GM19395 (cell line): ENCODE data around the gene CFAP43.

Source experiments
- ATAC-seq: cut with Tn5 transposase; IDR thresholded peaks from one replicate; pipeline ENCODE4 v1.9.1; 2021; ENCODE audit warnings: mild to moderate bottlenecking, moderate library complexity; ENCODE audit not compliant: unreplicated experiment

Gene CFAP43

GRCh38 chr10:104101902-104102301 is 130.3 kb downstream of the CFAP43 start:
- no peak for ATAC-seq

GRCh38 chr10:104100795-104101194 is 131.4 kb downstream of the CFAP43 start:
- ATAC-seq: no peak

GRCh38 chr10:104099941-104100340 is 132.2 kb downstream of the CFAP43 start:
- no peak for ATAC-seq

GRCh38 chr10:104099269-104099668 is 132.9 kb downstream of the CFAP43 start:
- no peak for ATAC-seq

DNA sequence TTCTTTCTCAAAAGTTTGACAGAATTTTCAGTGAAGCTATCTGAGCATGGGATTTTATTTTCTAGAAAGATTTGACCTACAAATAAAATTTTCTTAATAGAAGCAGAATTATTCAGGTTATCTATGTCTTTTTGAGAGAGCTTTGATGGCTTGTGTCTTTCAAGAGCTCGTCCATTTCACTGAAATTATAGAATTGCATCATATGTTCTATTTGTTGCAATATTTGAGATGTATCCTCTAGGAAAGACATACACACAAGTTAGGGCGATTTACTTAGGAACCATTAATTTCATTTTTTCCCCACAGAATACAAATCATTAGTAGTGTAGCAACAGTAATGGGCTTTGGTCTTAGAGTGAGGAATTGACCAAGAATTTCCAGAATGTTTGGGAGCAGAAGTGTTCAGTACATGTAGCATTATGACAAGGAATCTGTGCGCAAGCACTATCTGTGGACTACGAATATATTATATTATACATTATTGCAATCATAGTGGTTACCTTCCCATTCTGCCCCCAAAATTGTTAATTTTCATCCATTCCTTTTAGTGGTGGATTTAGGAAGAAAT is 133.7 kb downstream of the CFAP43 start:
- no peak for ATAC-seq

DNA sequence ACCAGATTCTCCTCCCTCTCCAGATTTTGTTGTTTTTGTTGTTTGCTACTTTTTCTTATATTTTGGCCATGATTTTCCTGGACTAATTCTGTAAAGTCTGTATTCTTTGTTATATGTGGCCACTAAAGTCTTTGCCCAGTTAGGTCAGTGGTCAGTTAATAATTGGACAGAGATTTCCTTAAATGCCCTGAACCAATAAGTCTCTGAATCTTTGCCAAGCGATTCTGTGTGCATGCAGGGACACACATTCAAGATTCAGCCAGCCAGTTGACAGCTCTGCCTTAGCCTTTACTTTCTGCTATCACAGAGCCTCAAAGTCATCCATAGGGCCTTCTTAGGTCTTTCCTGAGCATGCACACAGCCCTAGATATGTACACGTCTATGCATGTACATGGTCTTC is 135.5 kb downstream of the CFAP43 start:
- ATAC-seq: no peak

DNA sequence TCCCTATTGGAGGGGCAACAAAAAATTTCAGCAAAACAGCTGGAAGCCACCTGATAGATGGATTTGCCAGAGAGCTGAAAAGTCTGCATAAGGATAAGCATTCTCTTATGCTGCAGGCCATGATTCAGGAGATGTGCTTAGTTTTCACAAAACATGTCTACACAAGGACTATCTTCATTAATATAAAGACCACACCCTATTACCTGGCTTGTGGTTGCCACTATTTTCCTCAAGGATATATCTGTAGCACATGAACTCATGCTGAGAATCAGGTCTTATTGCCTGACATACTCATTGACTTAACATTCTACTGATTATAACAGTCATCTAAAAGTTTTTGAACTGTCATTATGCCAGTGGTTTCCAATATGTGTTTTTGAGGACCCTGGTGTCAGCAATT is 139.4 kb downstream of the CFAP43 start:
- no peak for ATAC-seq

- ATAC-seq: no peak
Measured at GRCh38 chr10:104090611-104091010, 141.6 kb downstream of the CFAP43 start.

DNA sequence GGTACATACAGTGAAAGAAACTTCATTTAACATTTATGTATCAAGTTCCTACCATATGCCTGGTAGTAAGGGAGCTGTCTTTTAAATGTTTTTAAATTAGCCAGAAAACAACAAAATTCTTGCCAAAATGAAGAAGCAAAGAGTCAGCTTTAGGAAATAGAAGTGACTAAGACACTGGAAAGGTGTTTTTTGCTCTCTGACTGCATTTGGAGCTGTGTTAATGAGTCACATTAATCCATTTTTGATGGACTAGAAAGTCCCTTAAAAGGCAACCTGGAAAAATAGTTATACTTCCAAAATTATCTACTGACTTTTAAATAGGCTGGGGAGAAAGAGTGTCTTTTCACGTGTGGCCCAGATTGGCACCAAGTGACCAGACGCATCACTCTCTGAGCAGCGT is 142.5 kb downstream of the CFAP43 start:
- no peak for ATAC-seq

GRCh38 chr10:104088239-104088638 is 143.9 kb downstream of the CFAP43 start:
- ATAC-seq: no peak

DNA sequence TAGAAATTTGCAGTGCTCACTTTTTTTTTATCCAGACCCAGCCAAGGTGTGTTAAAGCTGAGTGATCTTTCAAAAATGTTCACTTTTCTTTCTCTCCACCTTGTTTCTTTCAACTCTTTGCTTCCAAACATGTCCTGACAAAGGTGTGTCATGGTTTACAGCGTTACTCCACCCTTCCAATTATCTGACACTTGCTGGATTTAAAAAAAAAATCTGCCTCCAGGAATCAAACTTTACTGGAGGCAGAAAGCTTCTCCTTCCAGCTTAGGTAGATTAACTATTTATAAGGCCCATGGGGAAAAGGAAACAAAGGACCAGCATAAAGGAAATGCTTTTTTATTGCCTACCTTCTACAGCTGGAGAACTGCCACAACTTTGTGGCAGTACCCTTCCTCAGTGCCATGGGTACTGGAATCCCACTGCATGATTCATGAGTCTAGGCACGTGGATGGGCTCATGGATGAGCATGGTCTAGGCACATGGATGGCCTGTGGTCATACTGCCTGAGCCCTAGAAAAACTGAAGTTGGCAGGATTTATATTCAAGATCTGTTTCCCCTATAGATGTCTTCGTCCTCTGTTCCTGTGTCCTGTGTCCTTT is 146.3 kb downstream of the CFAP43 start, which contains the start of gene COL17A1:
Gene COL17A1 (minus strand): TSS at position 80 of the 600 bp plus-strand sequence. CDS start 5,207 bp downstream, outside the sequence.
- no peak for ATAC-seq

GRCh38 chr10:104084482-104085142 is 147.6 kb downstream of the CFAP43 start:
- no peak for ATAC-seq

DNA sequence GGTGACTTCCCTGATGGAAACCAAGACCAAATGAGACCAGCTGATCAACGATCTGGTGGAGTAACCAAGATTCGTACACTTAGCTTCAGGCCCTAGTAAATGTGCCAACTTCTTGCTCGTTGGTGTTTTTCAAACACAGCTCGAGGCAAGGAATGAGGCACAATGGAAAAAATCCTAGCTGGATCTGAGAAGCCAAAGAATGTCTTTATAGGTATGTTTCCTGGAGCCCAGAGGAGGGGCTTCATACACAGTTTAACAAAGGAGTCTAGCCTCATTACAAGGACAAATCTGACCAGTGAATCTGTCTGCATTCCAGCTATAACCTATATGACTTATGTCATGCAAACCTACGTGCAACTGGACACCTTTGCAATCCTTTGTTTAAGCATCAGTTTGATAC is 150.2 kb downstream of the CFAP43 start:
- ATAC-seq: no peak

DNA sequence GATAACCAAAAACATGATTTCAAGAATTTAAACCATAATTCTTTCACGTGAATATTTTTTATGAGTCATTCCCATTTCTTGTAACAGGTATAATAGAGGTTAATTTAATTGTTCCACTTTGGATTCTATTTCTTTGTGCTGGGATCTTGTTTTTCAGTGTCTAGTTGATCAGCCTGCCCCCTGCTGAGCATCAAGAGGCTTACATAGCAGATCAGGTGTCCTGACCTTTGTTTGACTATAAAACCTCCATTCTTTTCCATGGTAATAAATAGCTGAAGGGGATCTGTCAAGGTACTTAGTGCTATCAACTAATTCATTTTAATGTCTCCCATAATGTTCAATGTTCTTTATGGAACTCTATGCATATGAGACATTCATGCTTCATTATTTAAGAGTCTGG is 151.4 kb downstream of the CFAP43 start:
- no peak for ATAC-seq
